ENCODE data around the gene B2M.
"Not testable (repeated sequence)": the region's sequence is repeated elsewhere in the genome, so short reads cannot be mapped to it uniquely, and the experiment has no call there.

Gene B2M

DNA sequence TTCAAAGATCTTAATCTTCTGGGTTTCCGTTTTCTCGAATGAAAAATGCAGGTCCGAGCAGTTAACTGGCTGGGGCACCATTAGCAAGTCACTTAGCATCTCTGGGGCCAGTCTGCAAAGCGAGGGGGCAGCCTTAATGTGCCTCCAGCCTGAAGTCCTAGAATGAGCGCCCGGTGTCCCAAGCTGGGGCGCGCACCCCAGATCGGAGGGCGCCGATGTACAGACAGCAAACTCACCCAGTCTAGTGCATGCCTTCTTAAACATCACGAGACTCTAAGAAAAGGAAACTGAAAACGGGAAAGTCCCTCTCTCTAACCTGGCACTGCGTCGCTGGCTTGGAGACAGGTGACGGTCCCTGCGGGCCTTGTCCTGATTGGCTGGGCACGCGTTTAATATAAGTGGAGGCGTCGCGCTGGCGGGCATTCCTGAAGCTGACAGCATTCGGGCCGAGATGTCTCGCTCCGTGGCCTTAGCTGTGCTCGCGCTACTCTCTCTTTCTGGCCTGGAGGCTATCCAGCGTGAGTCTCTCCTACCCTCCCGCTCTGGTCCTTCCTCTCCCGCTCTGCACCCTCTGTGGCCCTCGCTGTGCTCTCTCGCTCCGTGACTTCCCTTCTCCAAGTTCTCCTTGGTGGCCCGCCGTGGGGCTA lies at the start of gene B2M, which contains the start of gene PATL2:
TSS of gene B2M (plus strand) at position 422 of the 647 bp plus-strand sequence. CDS start at position 452, 30 bp downstream.
TSS of gene PATL2 (minus strand) at position 228 of the 647 bp plus-strand sequence. CDS start 34,833 bp downstream, outside the sequence.
- peak; percentile 99 for DNase-seq

DNA sequence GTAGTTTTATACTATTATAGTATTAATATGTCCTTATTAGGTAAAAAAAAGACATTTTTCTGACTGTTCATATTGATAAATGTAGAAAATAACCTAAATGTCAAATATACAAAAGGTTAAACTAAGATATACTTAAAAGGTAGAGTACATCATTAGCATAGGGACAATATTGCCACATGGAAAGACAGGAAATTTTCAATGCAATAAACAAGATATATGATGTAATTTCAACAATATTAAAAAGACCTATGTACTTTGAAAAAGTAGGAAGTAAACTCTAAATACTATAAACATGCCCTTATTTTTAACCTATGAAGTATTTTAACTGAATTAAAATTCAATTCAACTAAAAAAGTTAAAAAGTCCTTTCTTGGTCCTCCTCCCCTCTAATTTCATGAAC lies 49.7 kb upstream of the B2M start:
- DNase-seq: no peak

DNA sequence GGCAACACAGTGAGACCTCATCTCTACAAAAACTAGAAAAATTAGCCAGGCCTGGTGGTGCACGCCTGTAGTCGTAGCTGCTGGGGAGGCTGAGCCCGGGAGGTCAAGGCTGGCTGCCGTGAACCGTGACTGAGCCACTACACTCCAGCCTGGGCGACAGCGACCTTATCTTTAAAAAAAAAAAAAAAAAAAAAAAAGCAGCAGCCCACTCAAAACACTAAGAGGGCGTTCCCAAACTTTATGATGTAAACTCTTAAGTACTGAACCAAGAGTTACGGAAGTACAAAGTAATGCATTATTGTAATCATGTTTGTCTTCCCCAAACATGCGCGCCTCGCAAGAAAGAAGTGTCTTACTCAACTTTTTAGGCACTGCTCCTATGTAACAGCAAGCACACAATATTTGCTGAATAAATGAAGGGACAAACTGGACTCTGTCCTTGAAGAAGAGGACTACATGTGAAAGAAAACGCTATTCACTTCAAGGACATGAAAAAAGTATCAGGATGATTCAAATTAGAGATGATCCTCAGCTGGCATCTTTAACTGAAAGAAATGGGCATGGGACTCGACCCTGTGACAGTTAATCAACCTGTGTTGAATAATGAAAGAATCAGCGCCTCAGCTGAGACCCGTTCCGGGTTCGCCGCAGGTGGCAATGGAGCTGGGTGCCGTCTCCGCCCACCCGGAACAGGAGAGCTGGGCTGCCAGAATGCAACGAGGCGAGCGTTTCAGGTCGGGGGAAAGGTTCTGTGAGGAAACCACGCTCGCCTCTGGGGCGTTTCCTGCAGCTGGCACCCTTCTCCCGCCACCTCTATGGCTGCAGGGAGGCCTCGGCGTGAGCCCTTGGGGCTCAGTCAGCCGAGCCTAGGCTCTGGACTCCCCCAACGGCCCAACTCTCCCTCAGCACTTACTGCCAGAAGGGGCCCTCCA lies 48.6 kb upstream of the B2M start:
- no peak for DNase-seq

DNA sequence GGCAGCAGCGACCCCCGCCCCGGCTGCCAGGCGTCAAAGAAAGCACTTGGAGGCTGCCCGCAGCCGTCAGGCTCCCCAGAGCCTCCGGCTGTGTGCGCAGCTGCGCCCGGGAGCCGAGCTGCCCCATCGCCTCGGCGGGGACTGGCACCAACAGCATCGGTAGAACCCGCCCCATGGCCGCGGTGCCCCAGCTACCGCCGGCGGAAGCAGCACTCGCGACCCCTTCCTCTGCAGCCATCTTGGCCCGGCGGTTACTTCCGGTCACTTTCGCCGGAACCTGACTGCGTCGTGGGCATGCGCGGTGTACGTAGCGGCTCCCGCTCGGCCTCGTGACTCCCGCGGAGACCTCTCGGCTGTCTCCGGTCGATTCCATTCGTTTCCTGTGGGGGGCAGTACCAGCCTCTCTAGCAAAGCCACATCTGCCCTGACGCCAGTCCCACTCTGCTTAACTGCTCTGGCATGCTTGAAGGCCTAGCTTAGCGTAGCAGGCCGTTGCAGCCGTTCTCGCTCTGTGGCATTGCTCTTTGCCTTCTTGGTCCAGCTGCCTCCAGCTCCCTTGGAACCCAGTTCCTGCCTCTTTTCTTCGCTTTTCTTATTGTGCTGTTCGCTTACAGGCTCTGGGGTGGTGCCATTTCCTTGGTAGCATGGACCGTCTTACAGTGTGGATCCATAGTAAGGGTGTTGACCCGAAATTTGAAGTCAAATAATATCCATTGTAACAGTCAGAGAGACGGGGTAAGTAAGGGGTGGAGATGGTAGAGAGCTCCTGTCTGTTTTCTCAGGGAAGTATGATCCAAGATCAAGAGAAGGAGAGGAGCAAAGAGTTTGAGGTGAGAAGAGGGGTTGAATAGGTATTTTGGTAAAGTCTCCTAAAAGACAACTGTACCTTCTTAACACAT lies 47.7 kb upstream of the B2M start, which contains the start of gene SPG11:
TSS of gene SPG11 (minus strand) at position 253 of the 899 bp plus-strand sequence. CDS start at position 238, 15 bp downstream.
- DNase-seq: peak; percentile 100

DNA sequence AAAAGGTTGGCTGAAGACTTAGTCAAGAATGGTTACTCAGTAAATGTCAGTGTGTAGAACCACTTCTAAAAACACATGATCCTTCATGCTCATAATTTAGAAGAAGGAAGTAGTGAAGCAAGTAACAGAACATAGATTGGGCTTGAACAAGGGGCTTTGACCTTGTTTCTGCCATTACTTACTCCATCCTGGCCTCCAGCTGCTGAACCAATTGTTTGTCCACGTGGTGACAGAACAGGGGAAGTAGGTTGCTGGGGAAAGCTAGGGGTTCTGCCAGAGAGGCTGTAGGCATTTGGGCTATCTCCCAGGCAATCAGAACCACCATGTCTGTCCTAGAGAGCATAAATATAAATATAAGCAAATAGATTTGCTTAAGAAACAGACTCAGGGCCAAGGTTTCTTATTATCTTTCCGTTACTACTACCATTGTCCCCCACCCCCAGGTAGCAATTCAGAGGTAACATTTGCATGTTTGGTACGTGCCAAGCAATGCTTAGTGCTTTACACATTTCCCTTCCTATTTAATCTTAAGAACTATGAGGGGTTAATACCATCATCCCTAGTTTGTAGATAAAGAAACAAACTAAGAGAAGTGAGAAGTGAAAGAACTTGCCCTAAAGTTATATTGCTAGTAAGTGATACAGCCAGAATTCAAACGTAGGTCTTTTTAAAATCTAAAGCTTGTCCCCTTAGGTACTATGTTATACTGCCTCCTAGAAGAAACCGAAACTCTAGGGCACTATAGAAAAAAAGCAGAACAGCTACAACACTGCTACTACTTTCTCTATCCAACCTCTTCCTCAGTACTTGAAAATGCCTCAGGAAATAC lies 44.9 kb upstream of the B2M start:
- no peak for DNase-seq

- DNase-seq: no peak
Observed at GRCh38 chr15:44667039-44667360, 44.3 kb upstream of the B2M start.

DNA sequence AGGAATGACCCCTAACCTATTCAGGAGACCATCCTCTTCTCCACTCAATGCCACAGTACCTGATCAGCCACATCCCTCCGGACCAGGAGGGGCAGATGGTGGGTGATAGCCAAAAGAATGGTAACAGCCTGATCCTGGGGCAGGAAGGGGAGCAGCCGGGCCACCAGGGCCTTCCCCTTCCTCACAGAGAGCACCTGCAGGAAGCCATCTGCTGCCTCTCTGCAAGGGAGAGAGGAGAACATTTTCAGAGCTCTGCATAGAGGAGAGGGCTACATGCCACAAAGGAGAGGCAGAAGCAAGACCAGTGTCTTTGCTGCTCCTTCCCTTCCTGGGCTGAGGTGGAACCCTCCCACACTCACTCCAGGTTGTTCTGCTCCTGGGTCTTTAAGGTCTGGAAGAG lies 42.4 kb upstream of the B2M start:
- no peak for DNase-seq

DNA sequence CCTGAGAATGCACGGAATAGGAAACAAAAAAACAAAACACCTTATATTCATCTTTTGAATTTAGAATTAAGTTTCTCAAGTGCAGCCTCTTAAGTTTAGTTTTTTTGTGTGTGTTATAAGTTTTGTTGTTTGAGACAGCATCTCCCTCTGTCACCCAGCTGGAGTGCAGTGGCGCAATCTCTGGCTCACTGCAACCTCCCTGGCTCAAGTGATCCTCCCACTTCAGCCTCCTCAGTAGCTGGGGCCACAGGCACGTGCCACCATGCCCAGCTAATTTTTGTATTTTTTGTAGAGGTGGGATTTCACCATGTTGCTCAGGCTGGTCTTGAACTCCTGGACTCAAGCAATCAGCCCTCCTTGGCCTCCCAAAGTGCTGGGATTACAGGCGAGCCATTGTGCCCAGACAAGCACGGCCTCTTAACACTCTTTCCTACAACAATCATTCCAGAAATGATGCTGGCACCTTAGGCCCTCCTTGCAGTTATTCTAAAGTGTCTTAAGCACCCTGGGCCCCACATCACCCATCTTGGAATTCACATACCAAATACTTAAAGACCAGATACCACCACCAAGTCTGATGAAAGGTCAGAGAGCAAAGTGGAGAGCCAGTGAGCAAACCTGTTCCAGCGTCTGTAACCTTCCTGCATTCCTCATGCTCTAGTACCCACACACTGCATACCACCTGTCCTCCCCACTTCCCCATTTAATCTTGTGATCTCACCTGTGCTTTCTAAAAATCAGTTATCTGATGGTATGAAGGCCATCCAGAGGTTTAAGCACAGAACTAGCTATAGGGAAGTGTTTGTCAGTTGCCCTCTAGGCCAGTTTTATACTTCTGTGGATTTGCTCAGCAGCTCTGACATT lies 41.0 kb upstream of the B2M start:
- DNase-seq: no peak

DNA sequence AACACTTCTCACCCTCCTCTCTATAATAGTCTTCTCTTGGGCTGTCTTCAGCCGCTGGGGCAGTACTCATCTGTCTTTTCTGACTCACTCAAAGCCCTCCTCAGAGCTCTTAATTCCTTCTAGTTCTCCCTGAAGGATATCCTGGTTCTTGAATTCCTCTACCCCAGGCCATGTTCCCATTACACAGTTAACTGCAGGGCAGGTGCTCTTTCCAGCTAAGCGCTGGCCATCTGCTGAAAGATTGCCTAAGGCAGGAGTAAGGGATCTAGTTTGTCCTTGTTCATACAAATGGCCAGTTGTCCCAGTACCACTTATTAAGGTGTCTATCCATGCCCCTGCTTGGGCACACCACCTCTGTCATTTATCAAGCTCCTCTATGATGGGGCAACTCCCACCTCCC lies 37.7 kb upstream of the B2M start:
- no peak for DNase-seq

- DNase-seq: no peak
Observed at GRCh38 chr15:44675911-44676310, 35.4 kb upstream of the B2M start.

GRCh38 chr15:44676676-44677075 lies 34.6 kb upstream of the B2M start:
- no peak for DNase-seq

- no peak for DNase-seq
Observed at GRCh38 chr15:44682211-44682610, 29.1 kb upstream of the B2M start.

- DNase-seq: peak; percentile 19
Observed at GRCh38 chr15:44682809-44683682, 28.3 kb upstream of the B2M start.

DNA sequence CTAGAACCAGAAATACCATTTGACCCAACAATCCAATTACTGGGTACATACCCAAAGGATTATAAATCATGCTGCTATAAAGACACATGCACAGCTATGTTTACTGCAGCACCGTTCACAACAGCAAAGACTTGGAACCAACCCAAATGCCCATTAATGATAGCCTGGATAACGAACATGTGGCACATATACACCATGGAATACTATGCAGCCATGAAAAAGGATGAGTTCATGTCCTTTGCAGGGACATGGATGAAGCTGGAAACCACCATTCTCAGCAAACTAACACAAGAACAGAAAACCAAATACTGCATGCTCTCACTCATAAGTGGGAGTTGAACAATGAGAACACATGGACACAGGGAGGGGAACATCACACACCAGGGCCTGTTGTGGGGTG lies 22.0 kb upstream of the B2M start:
- DNase-seq: not testable (repeated sequence)

GRCh38 chr15:44690245-44690644 lies 21.1 kb upstream of the B2M start:
- DNase-seq: not testable (repeated sequence)

GRCh38 chr15:44692659-44693058 lies 18.7 kb upstream of the B2M start:
- DNase-seq: no peak

DNA sequence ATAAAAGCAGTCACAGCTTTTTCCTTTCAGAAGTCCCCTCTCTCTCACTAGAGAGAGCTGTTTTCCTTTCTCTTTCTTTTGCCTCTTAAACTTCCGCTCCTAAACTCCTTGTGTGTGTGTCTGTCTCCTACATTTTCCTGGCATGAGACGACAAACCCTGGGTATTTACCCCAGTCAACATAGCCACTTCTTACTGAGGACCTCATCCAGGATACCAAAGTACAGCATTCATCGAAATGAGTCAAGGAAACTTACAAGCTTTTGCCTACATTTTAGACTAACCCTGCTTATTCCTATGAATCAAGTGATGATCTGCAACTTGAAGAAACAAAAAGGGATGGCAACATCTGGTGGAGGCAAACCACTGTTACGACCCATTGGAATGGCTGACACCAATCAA lies 16.9 kb upstream of the B2M start:
- no peak for DNase-seq

DNA sequence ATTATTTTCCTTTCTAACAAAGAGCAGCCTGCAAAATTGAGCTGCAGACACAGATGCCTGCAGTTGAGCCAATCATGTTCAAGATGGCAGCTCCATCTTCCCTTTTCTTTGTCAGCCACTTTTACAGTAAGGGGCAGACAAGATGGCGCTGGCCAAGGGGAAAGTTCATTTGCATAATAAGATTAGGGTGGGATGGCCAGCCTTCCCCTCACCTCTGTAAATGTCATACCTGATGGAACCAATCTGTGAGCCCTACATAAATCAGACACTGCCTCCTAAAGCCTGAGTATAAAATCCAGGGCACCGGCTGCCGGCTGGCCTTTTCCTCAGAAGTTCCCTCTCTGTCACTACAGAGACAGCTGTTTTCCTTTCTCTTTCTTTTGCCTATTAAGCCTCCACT lies 16.0 kb upstream of the B2M start:
- no peak for DNase-seq

- DNase-seq: no peak
Observed at GRCh38 chr15:44697014-44697413, 14.3 kb upstream of the B2M start.

DNA sequence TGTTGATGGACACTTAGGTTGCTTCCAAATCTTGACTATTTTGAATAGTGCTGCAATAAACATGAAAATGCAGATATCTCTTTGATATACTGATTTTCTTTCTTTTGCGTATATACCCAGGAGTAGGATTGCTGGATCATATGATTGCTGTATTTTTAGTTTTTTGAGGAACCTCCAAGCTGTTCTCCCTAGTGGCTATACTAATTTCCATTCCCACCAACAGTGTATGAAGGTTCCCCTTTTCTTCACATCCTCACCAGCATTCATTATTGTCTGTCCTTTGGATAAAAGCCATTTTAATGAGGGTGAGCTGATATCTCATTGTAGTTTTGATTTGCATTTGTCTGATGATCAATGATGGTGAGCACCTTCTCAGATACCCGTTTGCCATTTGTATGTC lies 12.7 kb upstream of the B2M start:
- no peak for DNase-seq

All from eye (tissue), 1 donor.